AG20443 (cell line): ENCODE results near the gene CTSH.
"Not testable (repeated sequence)": the region's sequence is repeated elsewhere in the genome, so short reads cannot be mapped to it uniquely, and the experiment has no call there.

Experiments
- DNase-seq: peaks from one replicate; pipeline ENCODE4 v3.0.0; 2012; ENCODE audit warnings: low spot score, mixed read lengths

The CTSH gene

DNA sequence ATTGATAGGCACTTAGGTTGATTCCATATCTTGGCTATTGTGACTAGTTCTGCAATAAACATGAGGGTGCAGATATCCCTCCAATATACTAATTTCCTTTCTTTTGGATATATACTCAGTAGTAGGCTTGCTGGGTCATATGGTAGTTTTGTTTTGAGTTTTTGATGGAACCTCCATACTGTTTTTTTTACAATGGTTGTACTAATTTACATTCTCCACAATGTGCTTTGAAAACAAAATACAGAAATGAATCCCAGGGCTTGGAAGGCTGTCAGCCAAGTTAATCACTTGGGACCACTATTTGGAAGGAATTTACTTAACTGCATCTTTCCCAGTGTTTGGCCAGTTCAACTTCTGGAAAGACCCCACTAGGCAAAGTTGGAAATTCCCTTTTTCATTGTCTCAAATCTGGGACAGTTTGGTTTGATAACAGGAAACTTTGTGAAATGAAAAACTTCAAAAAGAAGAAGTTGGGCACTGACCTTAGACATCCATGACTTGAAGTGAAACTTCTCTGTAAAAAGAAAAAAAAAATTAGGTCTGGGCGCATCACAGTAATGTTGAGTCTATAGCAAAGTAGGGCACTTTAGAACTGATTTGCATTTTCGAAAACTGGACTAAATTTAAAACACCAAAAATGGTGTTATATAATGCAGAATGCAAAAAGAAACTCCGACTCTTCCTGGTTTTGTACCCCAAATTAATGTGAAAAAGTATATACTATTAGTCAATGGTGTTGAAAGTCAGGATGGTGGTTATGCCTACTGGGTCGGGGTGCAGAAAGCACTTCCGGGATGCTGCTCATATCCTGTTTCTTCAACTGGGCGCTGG is 6.0 kb downstream of the CTSH start:
- no peak for DNase-seq

DNA sequence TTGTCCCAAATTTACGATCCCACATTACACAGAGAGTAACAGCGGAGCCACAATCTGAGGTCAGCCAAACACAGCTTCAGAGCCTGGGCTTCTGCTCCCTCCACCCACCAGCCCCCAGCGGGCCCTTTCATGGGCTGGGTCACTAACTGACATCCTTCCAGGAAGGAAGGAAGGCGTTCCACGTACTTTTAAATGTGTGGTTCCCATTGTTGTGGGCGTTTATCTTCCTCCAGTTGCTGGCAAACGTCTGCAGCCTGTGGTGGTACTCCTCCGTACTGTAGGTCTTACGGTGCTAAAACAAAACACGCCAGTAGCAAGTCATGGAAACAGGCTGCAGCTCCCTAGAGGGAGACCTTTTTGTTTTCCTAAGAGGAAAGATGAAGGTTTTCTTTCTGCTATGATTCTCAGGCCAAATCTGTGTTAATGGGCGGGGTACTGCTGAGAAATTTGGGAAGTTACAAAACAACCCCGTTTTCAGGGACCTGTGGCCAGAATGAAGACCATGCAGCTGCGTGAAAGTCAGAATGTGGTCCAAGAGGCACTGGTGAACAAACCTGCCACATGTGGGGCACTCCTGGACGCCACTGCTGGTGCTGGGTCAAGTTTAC is 7.6 kb downstream of the CTSH start:
- DNase-seq = no peak

DNA sequence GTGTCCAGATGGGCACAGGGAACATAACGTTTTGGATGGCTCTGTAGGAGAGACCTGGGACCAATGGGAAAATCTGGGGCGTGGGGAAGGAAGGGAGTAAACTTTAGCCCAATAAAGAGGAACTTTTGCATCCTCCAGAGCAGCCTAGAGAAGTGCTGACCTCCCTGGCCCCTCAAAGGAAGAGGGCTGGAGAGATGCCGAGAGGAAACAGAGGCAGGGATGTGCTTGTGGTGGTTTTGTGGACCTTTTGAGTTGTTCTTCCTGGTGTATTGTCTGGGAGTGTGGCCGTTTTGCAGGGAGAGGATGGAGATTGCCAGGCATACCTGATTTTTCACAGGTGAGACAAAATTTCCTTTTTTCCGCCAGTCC is 10.2 kb downstream of the CTSH start:
- no peak for DNase-seq

DNA sequence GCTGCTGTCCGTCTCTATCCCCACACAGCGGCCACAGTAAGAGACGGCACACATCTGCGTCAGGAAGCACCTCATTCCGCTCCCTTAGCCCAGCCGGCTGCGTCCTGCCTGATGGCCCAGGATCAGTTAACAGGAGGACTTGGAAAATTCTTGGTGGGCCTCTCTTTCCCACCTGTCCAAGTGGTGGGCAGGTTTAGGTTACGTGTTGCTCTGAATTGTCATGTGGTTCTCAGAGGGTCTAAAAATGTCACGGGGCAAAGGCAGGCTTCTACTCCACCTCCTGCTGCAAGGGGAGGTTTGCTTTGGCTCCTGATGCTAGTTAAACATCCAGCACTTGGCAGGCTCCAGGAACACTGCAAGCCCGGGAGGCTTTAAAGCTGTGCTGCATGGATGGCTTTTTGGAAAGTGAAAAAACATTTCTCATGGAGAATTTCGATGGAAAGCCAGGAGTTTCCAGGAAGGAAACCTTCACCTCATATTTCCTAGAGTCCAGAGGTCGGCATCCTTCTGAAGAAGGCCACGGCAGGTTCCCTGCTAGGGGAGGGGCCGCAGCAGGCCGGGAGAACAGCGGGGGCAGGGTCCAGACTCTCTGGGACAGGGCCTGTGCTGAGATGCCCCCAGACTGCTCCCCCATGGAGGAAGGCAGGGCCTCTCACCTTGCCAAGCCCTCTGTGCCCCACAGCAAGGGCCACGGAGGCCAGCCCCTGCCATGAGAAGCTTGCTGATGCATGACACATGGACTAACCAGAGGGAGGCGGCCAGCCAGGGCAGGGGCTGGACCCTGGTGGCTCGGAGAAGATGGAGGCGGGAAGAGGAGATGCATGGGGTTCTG is 10.8 kb downstream of the CTSH start:
- no peak for DNase-seq

DNA sequence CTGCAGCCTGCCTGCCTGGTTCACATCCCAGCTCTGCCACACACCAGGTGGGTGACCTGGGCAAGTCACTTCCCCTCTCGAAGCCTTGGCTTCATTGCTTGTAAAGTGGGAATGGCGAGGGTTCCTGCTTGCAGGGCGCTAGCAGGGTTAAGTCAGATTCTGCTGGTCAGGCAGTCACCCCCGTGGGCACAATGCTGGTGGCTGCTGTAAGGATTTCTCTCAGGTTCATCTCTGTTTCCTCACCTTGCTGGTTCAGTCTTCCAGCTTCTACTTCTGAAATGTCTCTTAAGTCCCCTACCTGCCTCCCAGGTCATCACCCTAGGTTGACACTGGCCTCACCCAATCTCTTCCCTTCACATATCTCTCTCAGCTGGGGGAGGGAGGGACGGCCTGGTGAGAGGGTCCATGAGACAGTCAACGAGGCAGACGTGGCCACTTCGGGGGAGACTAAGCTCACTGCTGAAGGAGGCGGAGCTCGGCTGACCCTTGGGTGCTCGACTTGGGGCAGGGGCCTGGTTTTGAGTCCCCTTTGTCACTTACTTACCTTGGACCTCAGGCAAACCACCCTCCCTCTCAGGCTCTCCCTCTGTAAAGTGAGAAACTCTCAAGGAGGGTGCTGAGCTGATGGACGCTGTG is 11.5 kb downstream of the CTSH start:
- no peak for DNase-seq

DNA sequence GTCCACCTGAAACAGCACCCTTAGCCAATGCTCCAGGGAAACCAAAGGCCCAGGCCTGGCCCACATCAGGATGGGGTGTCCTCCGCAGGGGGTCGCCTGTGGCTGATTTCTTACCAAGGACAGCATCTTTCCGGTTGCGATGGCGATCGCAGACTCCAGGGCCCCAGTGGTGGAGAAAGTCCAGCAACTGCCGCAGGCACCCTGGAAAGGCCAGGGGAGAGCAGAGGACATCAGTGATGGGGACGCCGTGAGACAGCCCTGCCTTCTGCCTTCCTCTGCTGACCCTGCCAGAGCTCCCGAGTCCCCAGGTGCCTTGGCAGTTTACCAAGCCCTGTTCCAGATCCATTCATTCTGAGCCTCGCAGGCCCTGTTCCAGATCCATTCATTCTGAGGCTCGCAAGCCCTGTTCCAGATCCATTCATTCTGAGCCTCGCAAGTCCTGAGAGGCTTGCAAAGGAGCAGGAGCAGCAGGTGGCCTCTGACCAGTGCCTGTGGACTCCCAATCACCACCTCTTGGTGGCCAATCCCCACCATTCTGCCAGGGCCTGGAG is 12.5 kb downstream of the CTSH start:
- DNase-seq = no peak

DNA sequence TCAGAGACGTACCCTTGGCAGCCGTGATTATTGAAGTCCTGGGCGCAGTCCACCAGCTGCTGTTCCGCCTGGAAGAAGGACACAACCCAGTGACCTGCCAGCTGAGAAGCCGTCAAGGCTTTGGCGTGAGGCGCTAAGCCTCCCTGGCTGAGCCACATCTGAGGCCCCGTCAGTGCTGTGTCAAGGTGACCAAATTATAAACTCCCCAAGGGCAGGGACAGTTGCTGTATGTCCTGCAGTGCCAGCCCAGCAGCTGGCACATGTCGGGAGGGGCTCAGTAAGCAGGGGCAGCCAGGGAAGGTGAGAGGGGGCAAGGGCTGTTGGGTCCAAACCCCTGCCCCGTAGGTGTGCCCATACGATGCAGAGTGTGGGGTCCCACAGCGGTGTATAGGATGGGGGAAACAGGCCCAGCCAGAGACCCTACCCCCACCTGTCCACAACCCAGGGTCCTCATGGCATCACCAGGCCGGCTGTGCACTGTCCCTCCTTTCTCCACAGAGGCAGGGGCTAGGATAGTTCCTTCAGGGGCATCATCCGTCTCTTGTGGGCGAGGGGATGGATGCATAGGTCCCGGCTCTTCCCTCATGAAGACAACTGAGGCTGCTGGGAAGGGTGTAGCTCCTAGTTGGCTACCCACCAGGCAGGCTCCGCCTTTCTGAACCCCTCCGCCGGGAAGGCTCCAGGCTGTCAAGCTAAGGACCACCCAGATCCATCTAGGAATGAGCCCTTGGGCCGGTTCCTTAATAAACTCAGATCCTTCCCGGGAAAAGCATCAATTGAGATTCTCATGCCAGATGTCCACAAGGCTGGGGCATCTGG is 13.2 kb downstream of the CTSH start:
- no peak for DNase-seq

DNA sequence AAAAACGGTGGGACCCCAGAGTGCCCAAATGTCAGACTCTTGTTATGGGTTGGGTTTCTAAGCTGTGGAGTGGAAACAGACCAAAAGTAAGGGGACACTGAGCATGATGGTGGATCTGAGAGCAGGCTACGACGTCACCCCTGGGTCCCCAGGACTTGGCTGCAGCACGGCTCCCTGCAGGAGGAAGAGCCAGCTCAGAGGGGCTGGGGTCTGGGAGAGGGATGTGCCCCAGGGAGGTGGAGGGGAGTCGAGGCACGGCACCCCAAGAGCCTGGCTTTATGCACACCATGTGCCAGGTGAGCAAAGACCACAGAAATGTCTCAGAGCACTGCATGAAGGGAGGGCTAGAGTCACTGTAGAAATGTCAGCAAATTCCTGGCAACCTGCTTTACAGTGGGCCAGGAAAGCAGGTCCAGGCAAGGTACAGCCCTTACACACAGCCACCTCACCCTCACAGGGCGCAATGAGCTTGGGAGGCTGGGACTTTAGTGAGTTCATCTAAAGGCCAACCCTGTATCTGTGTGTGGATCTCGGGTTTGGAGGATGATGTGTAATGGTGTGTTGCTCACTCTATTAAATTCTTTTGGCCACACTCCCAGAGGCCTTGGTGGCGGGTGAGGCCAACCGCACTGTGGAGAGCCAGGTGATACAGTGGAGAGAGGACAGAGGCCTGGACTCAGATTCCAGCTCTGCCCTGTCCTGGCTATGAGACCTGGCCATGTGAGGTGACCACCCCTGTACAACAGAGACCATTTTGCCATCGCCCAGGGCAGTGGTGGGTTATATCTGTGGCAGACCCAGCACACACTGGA is 14.1 kb downstream of the CTSH start:
- DNase-seq = peak; percentile 91

DNA sequence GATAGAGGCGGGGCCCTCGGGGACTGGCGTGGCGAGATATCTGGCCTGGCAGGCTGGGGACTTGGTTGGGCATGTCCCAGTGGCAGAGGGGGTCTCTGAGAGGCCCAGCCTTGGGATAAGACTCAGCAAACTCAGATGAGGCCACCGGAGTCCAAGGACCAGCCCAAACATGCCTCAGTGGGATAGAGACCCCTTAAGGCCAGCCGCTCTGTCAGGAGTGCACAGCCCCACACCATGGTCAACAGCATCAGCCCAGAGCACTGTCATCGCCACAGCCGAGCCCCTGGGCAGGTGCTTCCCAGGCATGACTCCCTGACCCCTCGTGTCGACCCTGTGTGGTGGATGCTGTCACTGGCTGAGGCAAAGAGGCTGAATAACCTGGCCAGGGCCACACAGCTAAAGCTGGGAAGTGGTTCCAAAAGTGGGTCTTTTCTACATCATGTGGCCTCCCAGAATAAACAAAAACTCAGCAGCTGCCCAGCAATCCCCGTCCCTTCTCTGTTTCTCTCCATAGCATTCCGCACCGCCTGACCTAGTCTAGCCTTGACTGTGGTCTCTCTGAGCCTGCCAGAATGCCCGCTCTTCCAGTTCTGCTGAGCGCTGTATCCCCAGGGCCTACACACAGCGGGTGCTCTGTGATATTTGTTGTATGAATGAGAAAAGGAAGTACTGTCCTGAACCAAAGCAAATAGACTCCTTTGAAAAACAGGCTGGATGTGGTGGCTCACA is 15.1 kb downstream of the CTSH start:
- no peak for DNase-seq

DNA sequence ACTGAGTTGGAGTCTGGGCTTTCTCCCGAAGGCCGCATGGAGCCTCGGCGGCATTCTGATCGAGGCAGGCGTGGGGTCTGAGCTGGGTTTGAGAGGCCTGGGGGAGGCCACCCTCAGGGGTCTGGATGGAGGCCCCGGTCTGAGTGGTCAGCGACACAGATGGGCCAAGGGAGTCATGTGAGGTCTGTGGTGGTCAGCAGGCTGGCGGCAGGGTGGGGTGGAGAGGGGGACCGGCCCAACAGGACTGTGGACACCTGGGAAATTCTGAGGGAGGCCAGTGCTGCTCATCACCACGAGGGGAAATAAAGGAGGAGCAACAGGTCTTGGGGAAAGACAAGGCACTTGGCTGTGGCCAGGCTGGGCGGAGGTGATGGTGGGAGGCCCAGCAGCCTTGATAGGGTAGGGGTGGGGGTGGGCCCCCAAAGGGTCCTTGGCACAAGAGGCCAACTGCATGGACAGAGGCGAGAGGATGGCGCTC is 16.2 kb downstream of the CTSH start:
- no peak for DNase-seq

DNA sequence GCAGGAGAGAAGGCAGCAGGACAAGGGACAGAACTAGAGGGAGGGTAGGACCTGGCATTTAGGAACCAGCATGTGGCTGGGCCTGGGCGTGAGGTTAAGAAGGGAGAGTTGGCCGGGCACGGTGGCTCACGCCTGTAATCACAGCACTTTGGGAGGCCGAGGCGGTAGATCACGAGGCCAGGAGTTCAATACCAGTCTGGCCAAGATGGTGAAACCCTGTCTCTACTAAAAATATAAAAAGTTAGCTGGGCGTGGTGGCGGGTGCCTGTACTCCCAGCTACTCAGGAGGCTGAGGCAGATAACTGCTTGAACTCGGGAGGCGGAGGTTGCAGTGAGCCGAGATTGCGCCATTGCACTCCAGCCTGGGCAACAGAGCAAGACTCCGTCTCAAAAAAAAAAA is 16.7 kb downstream of the CTSH start:
- DNase-seq = not testable (repeated sequence)

DNA sequence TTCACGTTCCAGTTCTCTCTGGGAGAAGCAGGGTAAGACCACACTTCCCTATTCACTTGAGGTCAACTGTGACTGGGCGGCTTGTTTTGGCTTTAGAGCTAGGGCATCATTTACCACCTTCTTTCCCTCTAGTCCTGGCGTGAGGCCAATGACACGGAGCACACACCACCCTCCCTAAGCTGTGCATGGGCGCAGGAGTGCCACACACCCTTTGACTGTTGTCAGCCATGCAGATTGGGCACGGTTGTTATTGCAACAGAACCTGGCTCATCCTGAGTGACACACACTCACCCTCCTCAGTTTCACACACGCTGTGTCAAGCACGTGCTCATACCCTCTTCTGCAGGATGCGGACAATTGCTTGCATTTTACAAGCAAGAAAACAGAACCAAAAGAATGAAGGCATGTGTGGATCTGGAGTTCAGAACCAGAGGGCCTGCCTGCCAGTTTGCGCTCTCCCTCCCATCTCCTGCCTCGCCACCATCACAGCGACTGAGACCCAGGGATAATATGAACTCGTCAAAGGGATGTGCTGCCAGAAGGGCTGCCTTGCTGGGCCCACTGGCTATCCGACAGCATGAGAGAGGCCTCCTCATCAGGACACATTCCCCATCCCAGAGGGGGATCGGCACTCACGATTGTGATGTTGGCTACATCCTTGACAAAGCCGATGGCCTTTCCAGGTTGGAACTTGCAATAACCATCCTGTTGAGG is 17.6 kb downstream of the CTSH start:
- DNase-seq = no peak

DNA sequence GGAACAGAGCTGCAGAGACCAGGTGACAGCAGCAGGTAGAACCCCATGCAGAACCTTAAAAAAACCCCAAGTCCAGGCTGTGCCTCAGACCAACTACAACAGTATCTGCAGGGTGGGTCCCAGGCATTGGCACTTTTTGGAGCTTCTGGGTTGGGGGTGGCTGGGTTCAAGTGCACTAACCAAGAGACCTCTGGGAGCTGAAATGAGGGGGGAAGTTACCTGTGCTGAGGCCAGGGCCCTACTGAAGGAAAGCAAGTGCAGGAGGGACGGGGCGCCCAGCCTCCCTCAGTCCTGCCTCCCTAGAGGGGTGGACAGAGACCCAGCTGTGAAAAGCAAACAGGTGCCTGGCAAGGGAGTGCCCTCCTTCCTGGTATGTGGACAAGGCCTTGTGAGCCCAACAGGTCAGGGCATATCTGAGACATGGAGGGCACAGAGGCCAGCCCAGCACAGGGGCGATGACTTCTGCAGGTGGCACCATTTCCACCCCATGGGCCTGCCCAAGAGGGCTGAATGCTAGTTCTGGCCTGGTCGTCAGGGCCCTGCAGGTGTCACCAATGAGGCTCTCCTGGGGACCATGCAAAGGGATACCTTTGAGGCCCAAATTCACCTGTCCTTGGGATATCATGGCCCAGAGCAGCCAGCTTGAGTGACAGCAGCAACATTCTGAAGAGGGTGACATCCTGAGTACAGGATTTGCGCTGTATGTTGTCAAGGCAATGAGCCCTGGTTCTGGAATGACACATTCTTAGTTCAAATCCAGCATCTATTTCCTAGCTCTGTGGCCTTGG is 18.7 kb downstream of the CTSH start:
- DNase-seq = no peak

DNA sequence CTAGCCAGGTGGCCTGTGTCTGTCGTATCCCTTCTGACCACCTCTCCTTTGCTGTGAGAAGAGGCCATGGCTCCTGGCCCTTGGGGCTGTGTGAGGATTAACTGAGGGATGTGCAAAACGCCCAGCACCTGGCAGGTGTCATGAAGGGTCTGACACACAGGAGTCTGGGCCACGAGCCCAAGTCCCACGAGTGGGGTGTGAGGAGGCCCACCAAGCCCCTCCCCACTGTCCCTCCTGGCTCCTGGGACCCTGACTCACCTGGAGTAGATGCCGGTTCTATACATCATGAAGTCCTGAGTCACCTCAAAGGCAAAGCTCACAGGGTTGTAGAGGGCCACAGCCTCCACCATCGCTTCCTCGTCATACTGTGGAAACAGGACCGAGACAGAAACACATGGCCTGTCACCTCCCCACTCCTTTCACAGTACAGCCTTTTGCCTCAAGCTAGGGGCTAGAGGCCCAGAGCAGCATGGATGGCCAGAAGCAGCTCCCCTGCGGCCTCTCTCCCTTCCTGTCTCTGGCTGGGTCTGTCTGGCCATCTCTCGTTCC is 19.7 kb downstream of the CTSH start:
- no peak for DNase-seq

DNA sequence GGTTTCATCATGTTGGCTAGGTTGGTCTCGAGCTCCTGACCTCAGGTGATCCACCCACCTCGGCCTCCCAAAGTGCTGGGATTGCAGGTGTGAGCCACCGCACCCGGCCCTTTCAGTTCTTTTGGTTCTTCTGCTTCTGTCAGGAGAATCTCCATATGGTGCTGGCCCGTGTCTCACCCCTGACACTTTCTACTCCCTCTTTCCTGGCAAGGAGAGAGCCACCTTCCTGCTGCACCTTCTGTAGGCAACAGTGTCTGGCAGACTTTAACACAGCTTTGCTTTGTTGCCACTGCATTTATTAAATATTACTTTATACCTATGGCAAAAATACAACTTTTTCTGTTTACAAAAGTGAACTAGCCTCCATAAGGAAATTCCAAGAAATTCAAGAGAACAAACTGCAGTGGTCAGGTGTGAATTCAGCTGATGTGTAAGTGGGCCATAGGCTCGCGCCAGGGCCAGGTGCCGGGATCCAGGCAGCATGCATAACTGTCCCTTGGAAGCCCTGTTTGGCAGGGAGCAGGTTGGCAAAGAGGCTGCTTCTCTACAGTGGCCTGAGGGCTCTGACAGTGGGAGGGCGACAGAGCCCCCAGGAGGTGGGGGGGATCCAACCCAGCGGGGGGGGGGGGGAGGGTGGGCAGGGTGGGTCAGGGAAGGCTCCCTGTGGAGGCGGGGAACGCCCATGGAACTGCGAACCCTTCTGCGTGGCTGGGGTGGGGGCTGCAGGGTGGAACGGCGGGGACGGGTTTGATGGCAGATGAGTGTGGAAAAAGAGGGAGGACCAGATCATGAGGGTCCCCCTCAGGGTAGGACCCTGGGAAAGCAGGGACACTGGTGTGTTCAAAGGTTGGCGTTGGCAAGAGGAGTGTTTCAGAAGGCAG is 21.1 kb downstream of the CTSH start:
- DNase-seq = no peak

DNA sequence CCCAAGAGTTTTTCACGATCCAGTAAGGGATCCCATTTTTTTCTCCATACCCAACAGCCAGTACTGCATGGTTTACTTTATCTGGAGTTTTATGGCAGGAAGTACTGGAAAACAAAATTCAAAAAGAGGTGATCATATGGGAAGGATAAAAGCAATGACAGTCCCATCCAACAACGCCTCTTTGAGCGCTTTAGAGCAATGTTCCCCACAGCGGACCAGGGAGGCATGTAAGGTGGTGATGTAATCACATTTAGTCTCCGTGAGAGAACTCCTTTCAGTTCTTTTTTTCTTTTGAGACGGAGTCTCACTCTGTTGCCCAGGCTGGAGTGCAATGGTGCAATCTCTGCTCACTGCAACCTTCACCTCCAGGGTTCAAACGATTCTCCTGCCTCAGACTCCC is 21.8 kb downstream of the CTSH start:
- no peak for DNase-seq

DNA sequence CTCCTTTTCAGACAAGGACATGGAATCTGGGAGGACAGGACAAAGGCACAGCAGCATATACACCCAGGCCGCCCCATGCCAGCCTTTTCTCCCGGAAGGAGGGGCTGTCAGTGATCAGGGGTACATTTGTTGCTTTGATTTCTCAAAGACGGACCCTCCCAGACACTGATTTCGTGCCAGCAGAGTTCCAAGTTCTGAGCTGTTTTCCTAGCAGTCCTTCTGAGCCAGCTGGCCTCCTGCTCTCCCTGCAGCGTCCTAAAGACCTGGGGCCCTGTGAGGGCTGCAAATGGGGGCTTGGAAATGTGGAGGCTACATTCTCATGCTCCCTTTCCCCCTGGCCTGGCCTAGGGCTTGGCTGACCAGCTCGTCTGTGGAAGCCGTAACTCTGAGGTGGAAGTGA is 22.3 kb downstream of the CTSH start:
- DNase-seq = no peak
